AG09319 (cell line): ENCODE data around the gene LMO2.

Experiments used
- DNase-seq: peaks from one replicate; pipeline ENCODE4 v3.0.0-alpha.2; 2010; ENCODE audit warnings: low read depth; ENCODE audit errors: extremely low read depth
- CTCF ChIP-seq: IDR thresholded peaks from 2 replicates; pipeline ENCODE4 v1.5.1; 2011; ENCODE audit warnings: low read depth, mild to moderate bottlenecking, inconsistent platforms, low read length, moderate library complexity

Gene LMO2

GRCh38 chr11:33867996-33868646, 23.8 kb downstream of the LMO2 start:
- TF ChIP-seq CTCF = no peak
- DNase-seq = no peak

GRCh38 chr11:33867561-33867960, 24.3 kb downstream of the LMO2 start:
- TF ChIP-seq CTCF = no peak
- no peak for DNase-seq

- no peak for DNase-seq
- TF ChIP-seq CTCF = no peak
Observed at GRCh38 chr11:33866936-33867335, 24.9 kb downstream of the LMO2 start.

- TF ChIP-seq CTCF = no peak
- no peak for DNase-seq
Observed at GRCh38 chr11:33864479-33864878, 27.4 kb downstream of the LMO2 start.

- TF ChIP-seq CTCF = no peak
- DNase-seq = no peak
Observed at GRCh38 chr11:33863418-33864172, 28.3 kb downstream of the LMO2 start.

- DNase-seq = no peak
- no peak for TF ChIP-seq CTCF
Observed at GRCh38 chr11:33861941-33862589, 29.8 kb downstream of the LMO2 start.

- TF ChIP-seq CTCF = no peak
- no peak for DNase-seq
Observed at GRCh38 chr11:33861386-33861785, 30.5 kb downstream of the LMO2 start.
